GM20000 (cell line): Measurements from ENCODE around the gene PCDH8.

Source experiments
- DNase-seq: peaks from one replicate; pipeline ENCODE4 v3.0.0; 2012; ENCODE audit warnings: low spot score
- TF ChIP-seq, protein P1 (sequence below): IDR thresholded peaks from 2 replicates; pipeline ENCODE4 v1.5.1; 2012; ENCODE audit warnings: mild to moderate bottlenecking, control low read depth; ENCODE audit errors: extremely low read depth, missing control alignments

The PCDH8 gene

DNA sequence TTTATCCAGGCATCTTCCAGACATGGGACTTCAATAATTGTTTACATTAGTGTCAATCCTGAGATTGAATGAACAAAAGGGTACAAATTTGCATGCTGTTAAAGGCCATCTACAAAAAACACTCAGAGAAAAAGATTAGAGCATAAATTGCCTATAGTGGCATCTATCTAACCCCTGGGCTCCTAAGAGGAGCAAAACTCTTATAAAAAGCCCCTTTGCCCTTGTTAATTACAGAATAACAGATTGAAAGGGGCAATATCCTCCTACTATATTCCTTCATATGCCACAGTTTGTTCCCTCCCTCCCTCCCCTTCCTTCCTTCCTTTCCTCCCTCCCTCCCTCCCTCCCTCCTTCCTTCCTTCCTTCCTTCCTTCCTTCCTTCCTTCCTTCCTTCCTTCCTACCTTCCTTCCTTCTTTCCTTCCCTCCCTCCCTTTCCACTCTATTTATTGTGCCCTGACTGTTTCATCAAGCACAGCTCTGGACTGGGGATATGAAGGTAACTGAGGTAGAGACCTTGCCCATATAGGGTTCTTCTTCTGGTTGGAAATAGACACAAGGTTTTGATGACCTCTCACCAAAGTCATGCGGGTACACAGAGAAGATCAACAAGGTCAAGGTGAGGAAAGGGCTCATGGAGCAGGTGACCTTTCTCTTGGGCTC lies 49.5 kb downstream of the PCDH8 start:
- TF ChIP-seq, protein P1, sequence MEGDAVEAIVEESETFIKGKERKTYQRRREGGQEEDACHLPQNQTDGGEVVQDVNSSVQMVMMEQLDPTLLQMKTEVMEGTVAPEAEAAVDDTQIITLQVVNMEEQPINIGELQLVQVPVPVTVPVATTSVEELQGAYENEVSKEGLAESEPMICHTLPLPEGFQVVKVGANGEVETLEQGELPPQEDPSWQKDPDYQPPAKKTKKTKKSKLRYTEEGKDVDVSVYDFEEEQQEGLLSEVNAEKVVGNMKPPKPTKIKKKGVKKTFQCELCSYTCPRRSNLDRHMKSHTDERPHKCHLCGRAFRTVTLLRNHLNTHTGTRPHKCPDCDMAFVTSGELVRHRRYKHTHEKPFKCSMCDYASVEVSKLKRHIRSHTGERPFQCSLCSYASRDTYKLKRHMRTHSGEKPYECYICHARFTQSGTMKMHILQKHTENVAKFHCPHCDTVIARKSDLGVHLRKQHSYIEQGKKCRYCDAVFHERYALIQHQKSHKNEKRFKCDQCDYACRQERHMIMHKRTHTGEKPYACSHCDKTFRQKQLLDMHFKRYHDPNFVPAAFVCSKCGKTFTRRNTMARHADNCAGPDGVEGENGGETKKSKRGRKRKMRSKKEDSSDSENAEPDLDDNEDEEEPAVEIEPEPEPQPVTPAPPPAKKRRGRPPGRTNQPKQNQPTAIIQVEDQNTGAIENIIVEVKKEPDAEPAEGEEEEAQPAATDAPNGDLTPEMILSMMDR, result no peak

DNA sequence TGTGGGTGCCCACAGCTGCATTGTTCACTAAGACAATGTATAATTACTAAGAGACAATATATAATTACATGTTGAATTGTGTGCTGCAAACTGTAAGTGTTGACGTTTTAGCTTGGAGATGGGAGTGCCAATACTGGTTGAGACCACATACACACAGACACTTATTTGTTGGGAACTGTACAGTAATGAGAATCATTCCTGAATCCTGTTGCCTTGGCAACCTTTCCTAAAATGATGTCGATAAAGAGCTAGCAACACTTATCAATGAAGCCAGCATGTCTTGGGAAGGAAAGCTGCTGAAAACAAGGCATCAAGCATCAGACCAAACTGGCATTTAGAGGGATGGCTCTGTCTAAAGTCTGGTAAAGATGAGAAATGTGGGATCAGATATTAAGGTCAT lies 51.3 kb downstream of the PCDH8 start:
- DNase-seq, result no peak
- TF ChIP-seq, protein P1, result no peak

More for the DNA sequence above, 49.5 kb downstream of the PCDH8 start:
- no peak for DNase-seq

DNA sequence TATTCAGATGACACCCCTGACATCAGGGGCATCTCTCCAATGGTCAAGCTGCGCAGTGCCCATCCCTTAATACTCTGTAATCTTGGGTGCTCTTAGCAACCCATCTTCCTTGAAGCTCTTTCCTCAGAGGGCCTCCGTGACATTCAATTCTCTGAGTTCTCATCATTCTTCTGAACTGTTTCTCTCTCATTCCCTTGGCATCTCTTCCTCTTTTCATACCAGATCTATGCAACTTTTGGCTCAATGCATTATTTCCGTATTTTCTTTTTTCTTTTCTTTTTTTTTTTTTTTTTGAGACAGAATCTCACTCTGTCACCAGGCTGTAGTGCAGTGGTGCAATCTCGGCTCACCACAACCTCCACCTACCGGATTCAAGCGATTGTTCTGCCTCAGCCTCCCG lies 53.9 kb downstream of the PCDH8 start:
- TF ChIP-seq, protein P1, result no peak
- DNase-seq, result no peak

DNA sequence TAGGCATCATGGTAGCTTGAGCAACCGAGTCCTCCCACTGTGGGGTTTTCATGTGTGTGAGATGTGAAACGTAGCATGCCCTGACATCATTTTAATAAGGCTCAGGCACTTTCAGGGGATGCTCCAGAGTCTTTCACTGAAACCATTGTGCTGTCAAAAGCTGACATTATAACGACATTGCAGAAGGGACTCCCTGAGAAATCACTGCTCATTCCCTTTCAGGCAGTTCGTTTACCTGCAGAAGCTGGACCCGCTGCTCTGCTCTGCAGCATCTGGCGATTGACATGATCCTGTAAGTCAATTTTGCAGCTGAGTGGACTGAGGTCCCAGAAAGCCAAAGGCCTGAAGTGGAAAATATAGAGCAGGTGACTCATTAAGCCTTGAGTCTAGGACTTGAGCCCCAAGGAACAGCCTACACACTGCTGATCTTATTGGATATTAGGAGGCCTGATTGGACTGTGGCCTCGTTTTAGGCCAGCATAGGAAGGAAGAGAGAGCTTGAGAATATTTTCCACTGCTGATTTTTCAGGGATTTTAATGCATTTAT lies 54.9 kb downstream of the PCDH8 start:
- no peak for DNase-seq
- TF ChIP-seq, protein P1, result no peak
